NCI-H524 (cell line): ENCODE measurements around the gene RPL28.
A peak's percentile ranks its signal among the peaks of the same experiment; 100 is the strongest.
"Not testable (repeated sequence)": the region's sequence is repeated elsewhere in the genome, so short reads cannot be mapped to it uniquely, and the experiment has no call there.

Source experiments
- DNase-seq, 2 experiments: peaks; one replicate each; lab custom pipeline; 2025; lab: John Stamatoyannopoulos, UW

Gene RPL28

GRCh38 chr19:55426042-55426441 is 40.3 kb downstream of the RPL28 start:
- no peak for DNase-seq

GRCh38 chr19:55431183-55431582 is 45.5 kb downstream of the RPL28 start:
- DNase-seq: no peak

GRCh38 chr19:55432241-55432959 is 46.7 kb downstream of the RPL28 start:
- no peak for DNase-seq

- no peak for DNase-seq
Observed at GRCh38 chr19:55433292-55433691, 47.6 kb downstream of the RPL28 start.

- no peak for DNase-seq
Observed at GRCh38 chr19:55434356-55434919, 48.7 kb downstream of the RPL28 start.

GRCh38 chr19:55435020-55435419 is 49.3 kb downstream of the RPL28 start:
- DNase-seq: no peak

- DNase-seq: no peak
Observed at GRCh38 chr19:55436847-55437246, 51.1 kb downstream of the RPL28 start.

- DNase-seq: peak in 1 of 2 experiments; percentile 42
Observed at GRCh38 chr19:55437410-55437809, 51.7 kb downstream of the RPL28 start.

- DNase-seq: no peak
Observed at GRCh38 chr19:55439052-55439451, 53.3 kb downstream of the RPL28 start.

GRCh38 chr19:55440411-55441105 is 54.8 kb downstream of the RPL28 start:
- DNase-seq: no peak

- DNase-seq: peak; percentile 33 to 63
Observed at GRCh38 chr19:55441319-55441691, 55.6 kb downstream of the RPL28 start.

GRCh38 chr19:55441692-55442321 is 56.1 kb downstream of the RPL28 start:
- peak in 1 of 2 experiments; percentile 21 for DNase-seq

- DNase-seq: peak in 1 of 2 experiments; percentile 40
Observed at GRCh38 chr19:55442372-55442961, 56.7 kb downstream of the RPL28 start.

GRCh38 chr19:55443045-55443823 is 57.5 kb downstream of the RPL28 start, which contains the start of gene SHISA7:
SHISA7 (minus strand) TSS chr19:55443300; CDS start chr19:55442863, 437 bp downstream.
- peak in 1 of 2 experiments; percentile 59 for DNase-seq

GRCh38 chr19:55443824-55444480 is 58.2 kb downstream of the RPL28 start:
- no peak for DNase-seq

GRCh38 chr19:55444646-55445045 is 58.9 kb downstream of the RPL28 start:
- DNase-seq: no peak

GRCh38 chr19:55446060-55446459 is 60.3 kb downstream of the RPL28 start:
- DNase-seq: no peak

GRCh38 chr19:55447421-55448174 is 61.9 kb downstream of the RPL28 start:
- DNase-seq: peak in 1 of 2 experiments; percentile 68

- not testable (repeated sequence) for DNase-seq
Observed at GRCh38 chr19:55448175-55448490, 62.4 kb downstream of the RPL28 start.

GRCh38 chr19:55449469-55449868 is 63.7 kb downstream of the RPL28 start:
- no peak for DNase-seq
